Activated naive CD4-positive, alpha-beta T cell treated with anti-CD3 and anti-CD28 coated beads, Interleukin-2, amount 50 U/mL, for 16 hours (primary cell): ENCODE measurements around the gene TTC28.
"Not testable (repeated sequence)": the region's sequence is repeated elsewhere in the genome, so short reads cannot be mapped to it uniquely, and the experiment has no call there.

Experiments used
- DNase-seq: peaks from one replicate; pipeline ENCODE4 v3.0.0-alpha.2; 2020

Gene TTC28

DNA sequence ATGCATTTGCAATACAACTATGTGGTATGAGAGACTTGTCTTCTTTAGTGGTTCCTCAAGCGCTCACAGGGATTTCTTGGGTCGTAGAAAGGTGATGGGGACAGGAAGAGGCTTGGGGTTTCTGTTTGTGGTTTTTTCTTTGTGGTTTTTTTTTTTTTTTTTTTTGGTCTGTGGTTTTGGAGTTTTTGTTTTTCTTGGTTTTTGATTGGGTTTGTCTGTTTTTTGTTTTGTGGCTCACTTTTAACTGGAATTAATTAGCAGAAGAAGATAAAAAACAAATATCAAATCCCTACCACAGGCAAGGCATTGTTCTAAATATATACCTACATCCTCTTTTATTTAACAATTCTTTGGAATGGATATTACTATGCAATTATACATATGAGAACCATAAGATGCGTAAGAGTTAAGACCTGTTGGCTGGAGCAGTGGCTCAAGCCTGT lies 5.5 kb downstream of the TTC28 start:
- DNase-seq: no peak

DNA sequence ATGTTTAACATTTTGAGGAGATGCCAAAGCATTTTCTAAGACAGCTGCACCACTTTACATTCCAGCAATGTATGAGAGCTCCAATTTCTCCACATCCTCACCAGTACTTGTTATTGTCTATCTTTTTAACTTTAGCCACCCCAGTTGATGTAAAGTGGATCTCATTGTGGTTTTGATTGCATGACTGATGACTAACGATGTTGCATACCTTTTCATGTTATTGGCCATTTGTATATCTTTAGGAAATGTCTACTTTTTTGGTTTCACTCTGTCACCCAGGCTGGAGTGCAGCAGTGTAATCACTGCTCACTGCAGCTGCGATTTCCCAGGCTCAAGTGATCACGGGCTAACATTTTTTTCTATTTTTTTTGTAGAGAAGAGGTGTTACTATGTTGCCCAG lies 8.9 kb downstream of the TTC28 start:
- DNase-seq: no peak

DNA sequence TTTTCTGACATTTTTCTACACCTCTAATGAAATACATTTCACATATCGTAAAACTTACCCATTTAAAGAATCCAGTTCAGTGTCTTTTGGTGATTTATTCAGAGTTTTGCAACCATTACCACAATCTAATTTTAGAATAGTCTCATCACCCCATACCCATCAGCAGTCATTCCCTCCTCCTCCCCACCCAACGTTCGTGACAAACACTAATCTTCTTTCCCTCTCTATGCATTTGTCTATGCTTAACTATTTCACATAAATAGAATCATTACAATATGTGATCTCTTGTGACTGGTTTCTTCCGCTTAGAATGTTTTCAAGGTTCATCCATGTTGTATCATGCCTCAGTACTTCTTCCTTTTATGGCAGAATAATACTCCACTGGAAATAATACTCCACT lies 9.5 kb downstream of the TTC28 start:
- no peak for DNase-seq

DNA sequence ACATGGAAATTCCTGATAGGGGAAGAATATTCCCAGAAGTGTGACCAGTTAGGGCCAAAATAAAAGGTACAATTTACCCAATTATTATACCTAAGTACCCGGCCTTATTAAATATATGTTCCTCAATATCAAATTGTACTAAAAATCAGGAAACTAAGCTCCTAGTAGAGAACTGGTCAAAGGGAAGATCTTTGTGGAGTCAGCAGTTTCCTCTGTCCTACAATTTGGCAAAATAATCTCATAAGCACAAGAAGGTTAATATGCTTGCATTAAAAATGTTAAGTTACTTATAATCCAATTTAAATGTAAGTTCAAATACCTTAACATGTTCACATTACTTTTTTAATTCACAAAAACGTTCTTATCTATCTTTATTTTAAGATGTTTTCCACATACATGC lies 10.3 kb downstream of the TTC28 start:
- no peak for DNase-seq

DNA sequence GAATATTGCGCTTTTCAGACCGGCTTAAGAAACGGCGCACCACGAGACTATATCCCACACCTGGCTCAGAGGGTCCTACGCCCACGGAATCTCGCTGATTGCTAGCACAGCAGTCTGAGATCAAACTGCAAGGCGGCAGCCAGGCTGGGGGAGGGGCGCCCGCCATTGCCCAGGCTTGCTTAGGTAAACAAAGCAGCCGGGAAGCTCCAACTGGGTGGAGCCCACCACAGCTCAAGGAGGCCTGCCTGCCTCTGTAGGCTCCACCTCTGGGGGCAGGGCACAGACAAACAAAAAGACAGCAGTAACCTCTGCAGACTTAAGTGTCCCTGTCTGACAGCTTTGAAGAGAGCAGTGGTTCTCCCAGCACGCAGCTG lies 16.1 kb downstream of the TTC28 start:
- not testable (repeated sequence) for DNase-seq

DNA sequence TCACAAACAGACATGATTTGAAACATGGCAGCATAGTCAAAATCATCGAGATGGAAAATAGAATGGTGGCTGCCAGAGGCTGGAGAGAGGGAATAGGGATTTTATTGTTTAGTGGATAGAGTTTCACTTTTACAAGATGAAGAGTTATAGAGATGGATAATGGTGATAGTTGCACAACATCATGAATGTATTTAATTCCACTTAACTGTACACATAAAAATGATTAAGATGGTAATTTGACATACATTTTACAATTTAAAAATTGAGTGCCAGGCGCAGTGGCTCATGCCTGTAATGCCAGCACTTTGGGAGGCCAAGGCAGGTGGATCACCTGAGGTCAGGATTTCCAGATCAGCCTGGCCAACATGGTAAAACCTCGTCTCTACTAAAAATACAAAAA lies 21.2 kb downstream of the TTC28 start:
- no peak for DNase-seq

DNA sequence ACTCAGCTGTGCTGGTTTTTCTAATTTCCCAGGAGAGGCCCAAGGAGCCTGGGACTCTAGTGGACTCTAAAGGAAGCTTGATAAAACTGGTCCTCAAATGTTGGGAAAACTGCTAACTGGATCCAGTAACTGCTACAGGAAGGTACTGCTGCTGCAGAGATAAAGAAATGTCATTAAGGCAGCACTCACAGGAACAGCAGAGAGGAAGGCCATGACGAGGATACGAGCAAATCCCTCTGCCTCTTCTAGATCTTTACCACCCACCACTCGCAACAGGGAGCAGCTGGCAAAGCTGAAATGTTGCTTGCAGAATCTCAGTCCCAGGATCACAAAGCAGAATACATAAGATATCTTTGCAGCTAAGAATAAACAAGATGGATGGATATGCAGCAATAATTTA lies 23.5 kb downstream of the TTC28 start:
- DNase-seq: no peak

DNA sequence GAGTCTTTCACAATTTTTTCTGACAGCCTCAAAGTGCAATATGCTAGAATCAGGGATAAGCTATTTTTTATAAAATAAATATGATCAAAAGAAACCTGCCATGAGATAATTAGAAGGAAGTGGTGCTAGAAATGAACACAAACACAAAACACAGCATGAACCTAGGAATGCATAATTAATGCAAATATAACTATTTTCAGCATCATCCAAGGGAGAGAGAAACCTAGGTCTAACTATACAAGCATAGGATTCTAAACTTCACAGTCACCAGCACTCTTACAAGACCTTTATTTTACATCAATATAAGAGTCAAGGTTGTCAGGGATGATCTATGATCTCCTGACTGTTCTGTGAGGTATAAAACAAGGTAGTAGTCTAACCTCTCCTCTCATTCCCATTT lies 29.2 kb downstream of the TTC28 start:
- DNase-seq: no peak

DNA sequence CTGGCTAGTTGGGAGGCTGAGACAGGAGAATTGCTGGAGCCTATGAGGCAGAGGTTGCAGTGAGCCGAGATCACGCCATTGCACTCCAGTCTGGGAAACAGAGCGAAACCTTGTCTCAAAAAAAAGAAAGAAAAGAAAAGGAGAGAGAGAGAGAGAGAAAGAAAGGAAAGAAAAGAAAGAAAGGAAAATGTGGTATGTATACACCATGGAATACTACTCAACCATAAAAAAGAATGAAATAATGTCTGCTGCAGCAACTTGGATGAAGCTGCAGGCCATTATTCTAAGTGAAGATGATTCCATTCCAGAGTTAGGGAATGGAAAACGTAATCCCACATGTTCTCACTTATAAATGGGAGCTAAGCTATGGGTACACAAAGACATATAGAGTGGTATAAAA lies 30.8 kb downstream of the TTC28 start:
- no peak for DNase-seq

DNA sequence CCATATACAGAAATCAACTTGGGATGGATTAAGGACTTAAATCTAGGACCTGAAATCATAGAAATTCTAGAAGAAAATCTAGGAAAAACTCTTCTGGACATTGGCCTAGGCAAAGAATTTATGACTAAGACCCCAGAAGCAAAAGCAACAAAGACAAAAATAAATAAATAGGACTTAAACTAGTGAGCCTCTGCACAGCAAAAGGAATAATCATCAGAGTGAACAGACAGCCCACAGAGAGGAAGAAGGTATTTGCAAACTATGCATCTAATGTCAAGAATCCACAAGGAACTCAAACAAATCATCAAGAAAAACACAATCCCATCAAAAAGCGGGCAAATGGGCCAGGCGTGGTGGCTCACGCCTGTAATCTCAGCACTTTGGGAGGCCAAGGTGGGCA lies 32.4 kb downstream of the TTC28 start:
- no peak for DNase-seq

DNA sequence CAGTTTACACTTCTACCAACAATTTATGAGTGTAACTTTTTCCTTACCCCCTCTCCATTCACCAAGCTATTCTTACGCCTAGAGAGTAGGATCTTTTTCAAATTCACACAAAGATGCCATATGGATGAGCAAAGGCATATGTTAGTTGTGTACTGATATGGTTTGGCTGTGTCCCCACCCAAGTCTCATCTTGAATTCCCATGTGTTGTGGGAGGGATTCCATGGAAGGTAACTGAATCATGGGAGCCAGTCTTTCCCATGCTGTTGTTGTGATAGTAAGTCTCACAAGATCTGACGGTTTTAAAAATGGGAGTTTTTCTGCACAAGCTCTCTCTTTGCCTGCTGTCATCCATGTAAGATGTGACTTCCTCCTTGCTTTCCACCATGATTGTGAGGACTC lies 40.3 kb downstream of the TTC28 start:
- DNase-seq: no peak

DNA sequence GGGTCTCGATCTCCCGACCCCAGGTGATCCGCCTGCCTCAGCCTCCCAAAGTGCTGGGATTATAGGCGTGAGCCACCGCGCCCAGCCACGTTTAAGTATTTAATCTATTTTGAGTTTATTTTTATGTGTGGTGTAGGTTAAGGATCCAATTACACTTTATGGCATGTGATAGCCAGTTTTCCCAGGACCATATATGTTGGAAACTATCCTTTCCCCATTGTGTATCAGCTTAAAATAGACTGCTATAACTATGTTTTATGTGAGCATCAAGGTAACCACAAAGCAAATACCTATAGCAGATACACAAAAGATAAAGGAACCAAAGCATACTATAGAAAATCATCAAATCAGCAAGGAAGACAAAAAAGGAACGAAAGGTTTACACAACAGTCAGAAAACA lies 42.4 kb downstream of the TTC28 start:
- no peak for DNase-seq

DNA sequence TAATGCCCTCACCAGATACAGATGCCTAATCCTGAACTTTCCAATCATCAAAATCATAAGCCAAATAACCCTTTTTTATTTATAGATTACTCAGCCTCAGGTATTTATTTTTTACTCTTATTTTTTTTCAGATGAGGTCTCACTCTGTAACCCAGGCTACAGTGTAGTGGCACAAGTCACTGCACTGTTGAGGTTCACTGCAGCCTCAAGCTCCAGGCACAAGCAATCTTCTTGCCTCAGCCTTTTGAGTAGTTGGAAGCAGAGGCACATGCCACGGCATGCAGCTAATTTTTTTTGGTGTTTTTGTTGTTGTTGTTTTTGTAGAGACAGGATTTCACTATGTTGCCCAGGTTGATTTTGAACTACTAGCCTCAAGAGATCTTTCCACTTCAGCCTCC lies 49.5 kb downstream of the TTC28 start:
- no peak for DNase-seq

DNA sequence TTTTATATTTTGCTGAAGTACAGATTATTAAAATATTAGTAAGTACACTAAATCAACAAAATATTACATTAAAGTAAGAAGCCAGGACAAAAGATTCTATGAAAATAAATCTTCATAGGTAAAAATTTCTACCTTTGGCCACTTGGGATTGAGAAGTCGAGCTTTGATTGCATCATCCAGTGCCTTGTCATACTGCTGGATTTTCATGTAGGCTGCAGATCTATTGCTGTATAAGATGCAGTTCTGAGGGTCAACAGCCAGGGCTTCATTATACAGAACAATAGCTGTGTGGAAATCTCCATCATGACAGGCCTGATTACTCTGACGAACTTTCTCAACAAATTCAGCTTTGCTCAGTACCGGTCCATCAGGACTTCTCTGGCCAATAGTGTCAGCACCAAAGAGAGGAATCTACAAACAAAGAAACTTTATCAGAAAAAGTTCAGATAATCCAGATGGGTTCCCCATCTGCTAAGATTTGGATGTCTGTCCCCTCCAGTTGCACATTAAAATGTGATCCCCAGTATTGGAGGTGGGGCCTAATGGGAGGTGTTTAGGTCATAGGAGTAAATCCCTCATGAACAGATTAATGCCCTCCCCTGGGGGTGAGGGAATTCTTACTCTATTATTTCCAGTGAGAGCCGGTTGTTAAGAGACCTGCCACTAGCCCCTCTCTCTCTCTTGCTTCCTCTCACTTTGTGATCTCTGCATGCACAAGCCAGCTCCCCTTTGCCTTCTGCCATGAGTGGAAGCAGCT lies 50.0 kb downstream of the TTC28 start:
- no peak for DNase-seq

DNA sequence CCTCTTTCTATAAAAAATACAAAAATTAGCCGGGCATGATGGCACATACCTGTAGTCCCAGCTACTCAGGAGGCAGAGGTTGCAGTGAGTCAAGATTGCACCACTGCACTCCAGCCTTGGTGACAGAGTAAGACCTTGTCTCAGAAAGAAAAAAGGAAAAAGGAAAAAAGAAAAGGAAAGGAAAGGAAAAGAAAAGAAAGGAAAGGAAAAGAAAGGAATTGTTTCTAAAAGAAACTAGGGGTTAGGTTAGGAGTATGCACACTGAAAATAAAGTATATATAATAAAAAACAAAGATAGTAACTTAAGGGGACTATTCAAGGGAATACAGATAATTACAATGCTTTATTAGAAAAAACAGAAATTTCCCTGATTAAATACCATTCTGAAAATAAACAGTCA lies 50.9 kb downstream of the TTC28 start:
- no peak for DNase-seq

DNA sequence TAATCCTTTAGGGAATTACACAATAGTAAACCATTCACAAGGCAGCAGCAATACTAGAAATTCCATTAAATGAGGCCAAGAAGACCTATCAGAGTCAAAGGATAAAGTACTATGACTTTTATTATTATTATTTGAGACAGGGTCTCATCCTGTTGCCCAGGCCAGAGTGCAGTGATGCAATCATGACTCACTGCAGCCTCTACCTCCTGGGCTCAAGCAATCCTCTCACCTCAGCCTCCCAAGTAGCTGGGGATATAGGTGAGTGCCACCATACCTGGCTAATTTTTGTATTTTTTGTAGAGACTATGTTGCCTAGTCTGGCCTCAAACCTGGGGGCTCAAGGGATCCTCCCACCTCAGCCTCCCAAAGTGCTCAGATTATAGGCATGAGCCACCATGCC lies 51.8 kb downstream of the TTC28 start:
- DNase-seq: no peak

DNA sequence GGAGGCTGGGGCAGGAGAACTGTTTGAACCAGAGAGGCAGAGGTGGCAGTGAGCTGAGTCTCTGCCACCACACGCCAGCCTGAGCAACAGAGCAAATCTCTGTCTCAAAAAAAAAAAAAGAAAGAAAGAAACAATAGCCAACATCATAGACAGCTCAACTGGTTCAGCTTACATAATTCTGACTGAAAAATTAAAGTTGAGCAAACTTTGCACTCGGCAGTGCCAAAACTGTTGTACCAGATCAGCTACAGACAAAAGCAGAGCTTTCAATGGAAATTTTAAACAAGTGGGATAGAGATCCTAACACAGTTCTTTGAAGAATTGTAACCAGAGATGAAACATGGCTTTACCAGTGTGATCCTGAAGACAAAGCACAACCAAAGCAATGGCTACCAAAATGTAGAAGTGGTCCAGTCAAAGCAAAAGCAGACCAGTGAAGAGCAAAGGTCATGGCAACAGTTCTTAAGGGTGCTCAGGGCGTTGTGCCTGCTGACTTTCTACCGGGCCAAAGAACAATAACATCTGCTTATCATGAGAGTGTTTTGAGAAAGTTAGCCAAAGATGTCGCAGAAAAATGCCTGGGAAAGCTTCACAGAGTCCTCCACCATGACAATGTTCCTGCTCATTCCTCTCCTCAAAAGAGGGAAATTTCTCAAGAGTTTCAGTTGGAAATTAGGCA lies 59.3 kb downstream of the TTC28 start:
- no peak for DNase-seq

DNA sequence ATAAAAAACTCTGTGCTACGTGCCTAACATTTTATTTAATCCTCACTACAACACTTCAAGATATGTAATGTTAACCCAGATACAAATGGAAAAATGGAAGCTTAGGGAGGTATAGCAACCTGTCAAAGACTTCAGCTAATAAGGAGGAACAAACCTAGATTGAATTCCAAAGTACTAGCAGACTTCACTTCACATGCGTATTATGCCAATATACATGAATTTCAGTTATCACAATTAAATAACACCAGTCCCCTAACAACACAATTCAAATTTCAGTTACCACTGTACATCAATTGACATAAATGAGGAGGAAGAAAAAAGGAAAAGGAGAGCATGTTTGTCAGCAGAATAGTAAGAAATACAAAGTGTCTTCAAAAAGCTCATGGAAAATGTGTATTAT lies 60.4 kb downstream of the TTC28 start:
- DNase-seq: no peak

DNA sequence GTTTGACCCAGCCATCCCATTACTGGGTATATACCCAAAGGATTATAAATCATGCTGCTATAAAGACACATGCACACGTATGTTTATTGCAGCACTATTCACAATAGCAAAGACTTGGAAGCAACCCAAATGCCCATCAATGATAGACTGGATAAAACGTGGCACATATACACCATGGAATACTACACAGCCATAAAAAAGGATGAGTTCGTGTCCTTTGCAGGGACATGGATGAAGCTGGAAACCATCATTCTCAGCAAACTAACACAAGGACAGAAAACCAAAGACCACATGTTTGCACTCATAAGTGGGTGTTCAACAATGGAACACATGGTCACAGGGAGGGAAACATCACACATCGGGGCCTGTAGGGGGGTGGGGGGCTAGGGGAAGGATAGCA lies 64.2 kb downstream of the TTC28 start:
- not testable (repeated sequence) for DNase-seq

DNA sequence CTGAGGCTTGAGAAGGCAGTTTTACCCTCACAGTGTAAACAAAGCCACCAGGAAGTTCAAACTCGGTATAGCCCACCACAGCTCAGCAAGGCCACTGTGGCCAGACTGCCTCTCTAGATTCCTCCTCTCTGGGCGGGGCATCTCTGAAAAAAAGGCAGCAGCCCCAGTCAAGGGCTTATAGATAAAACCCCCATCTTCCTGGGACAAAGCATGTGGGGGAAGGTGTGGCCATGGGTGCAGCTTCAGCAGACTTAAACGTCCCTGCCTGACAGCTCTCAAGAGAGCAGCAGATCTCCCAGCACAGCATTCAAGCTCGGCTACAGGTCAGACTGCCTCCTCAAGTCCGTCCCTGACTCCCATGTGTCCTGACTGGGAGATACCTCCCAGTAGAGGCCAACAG lies 69.7 kb downstream of the TTC28 start:
- no peak for DNase-seq

DNA sequence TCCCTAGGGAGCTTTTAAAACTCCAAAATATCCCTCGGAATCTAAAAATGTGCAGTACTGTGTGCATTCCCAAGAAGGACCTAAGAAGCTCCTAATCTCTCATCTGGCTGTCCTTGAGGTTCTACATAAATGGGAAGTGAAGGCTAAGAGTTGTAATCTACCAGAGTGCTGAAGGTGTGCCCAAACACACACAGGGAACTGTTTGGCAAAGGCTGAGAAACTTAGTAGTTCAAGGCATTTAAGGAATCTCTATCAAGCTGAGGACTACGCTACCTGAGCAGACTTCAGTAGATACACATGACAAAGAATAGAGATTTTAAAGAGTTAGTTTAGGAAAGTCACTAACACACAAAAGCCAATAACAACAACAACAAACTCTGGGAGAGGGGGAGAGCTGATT lies 71.1 kb downstream of the TTC28 start:
- no peak for DNase-seq

DNA sequence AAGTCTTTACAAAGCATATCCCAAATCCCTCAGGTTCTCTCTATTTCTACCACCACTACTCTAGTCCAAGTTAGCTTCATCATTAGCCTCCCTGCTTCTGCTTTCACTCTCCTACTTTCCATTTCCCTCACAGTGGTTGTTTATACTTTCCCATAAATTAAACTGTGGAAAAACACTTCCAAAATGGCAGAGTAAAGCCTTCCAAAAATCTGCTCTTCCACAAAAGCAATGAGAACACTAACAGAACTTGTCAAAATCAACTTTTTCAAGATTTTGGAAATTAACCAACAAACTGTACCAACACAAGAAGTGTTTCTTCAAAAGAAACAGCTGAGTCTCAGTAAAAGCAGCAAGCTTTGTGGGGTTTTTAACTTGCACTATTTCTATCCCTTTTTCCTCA lies 71.8 kb downstream of the TTC28 start:
- no peak for DNase-seq

DNA sequence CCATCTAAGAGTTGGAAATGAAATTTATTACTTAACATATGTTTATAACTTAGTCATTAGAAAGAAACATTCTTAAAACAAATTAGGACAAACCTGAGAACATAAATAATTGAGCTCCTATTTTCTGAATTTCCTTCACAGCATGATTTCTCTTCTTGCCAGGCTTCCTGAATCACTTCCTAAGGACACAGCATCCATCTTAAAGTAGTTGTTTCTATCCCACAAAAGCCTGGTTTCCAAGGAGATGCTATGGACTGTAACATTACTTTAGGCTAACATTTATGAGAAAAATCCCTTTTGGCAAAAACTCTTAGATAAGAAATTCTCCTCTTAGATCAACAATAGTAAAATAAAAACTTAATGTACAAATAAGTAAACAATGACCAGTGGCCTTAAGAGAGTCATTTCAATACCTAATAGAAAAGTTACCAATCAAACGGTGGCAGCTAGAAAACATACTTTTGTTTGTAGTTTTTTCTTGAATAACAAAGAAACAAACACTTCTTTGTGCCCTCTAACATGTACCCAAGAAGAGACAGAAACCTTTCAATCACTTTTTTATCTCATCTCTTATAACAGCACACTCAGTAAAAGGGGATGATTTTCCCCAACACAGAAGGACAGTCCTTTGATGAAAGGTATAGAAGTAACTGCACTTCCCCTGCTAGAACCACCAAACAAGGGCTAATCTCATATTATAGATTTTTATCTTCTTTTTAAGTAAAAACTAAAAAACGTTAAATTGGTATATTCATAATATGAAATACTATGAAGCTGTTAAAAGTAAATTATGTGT lies 74.5 kb downstream of the TTC28 start:
- no peak for DNase-seq

DNA sequence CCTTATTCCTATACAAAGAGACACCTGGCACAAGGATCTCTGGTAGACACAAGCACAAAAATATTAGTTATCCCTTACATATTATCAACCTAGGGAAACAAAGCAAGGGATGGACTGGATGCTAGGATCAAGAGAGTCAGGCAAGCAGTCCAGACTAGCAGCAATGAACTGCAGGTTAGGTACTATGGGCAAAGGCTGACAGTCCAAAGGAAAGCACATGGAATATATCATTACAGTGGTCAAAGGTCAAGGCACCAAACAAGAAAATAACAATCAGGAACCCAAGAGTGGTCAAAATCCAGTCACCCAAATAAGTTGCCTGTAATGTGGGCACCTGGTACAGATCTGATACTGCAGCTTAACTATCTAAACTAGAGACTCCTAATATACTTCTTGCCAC lies 77.7 kb downstream of the TTC28 start:
- no peak for DNase-seq
